NB4 (cell line): ENCODE measurements around the gene TMEM109.
A peak's percentile ranks its signal among the peaks of the same experiment; 100 is the strongest.

Source experiments
- DNase-seq: peaks from one replicate; pipeline ENCODE4 v3.0.0; 2010; ENCODE audit warnings: low read depth
- H3K4me3 ChIP-seq: one replicate; pipeline ENCODE4 v1.5.1; 2011; ENCODE audit warnings: mild to moderate bottlenecking, low read depth, low read length, moderate library complexity
- CTCF ChIP-seq: IDR thresholded peaks from one replicate; pipeline ENCODE4 v1.5.1; 2012; ENCODE audit warnings: low read depth, low read length
- MYC ChIP-seq: IDR thresholded peaks from 2 replicates; pipeline ENCODE4 v1.6.1; 2011; ENCODE audit warnings: low read depth, low read length
- POLR2A ChIP-seq: IDR thresholded peaks from 2 replicates; pipeline ENCODE4 v1.6.1; 2011; ENCODE audit warnings: mild to moderate bottlenecking; ENCODE audit not compliant: insufficient read length; ENCODE audit errors: extremely low read depth
- TF ChIP-seq, protein P1 (sequence below): IDR thresholded peaks from 2 replicates; pipeline ENCODE4 v1.6.1; 2011; ENCODE audit warnings: low read depth, low read length

The TMEM109 gene

DNA sequence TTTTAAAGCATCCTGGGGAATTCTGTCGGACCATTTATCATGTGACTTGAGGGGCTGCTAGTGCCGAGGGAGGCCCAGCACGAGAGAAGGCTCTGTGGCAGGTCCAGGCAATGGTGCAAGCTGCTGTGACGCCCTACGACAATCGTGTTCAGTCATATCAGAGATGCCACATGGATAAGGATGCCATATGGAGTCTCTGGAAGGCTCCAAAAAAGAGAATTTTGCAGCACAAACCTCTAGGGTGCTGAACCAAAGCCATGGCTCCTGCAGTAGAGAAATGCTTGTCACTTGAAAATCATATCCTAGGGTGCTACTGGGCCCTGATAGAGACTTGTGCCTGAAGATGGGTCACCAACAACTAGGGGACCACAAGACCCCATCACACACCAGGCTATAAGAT lies 50.8 kb downstream of the TMEM109 start:
- TF ChIP-seq POLR2A (no peak), MYC (no peak), CTCF (no peak)
- TF ChIP-seq, protein P1, sequence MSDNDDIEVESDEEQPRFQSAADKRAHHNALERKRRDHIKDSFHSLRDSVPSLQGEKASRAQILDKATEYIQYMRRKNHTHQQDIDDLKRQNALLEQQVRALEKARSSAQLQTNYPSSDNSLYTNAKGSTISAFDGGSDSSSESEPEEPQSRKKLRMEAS = no peak
- no peak overlapping the region for H3K4me3 ChIP-seq
- DNase-seq = no peak

GRCh38 chr11:60966890-60967289 lies 52.9 kb downstream of the TMEM109 start:
- no peak for DNase-seq
- H3K4me3 ChIP-seq = no peak overlapping the region
- TF ChIP-seq MYC (no peak), POLR2A (no peak), CTCF (no peak)
- TF ChIP-seq, protein P1 = no peak

DNA sequence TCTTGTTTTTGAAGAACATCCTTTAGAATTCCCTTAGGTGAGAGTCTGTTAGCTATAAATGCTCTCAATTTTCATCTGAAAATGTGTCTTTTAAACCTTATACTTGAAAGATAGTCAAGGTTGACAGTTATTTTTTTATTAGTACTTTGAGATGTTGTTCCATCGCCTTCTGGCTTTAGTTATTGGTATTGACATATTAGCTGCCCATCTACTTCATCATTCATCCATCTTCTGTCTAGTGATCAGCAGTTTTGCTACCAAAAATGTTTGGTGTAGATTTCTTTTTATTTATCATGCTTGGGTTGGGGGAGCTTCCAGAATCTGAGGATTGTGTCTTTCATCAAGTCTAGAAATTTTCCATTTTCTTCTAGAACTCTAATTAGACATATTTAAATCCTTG lies 54.3 kb downstream of the TMEM109 start:
- DNase-seq = no peak
- TF ChIP-seq MYC (no peak), CTCF (no peak), POLR2A (no peak)
- TF ChIP-seq, protein P1 = no peak
- no peak overlapping the region for H3K4me3 ChIP-seq

GRCh38 chr11:60970369-60970774 lies 56.4 kb downstream of the TMEM109 start:
- H3K4me3 ChIP-seq = no peak overlapping the region
- TF ChIP-seq, protein P1 = 0 out of 2 replicates have a peak, but pooled peaks have one; percentile 4
- TF ChIP-seq MYC (no peak), CTCF (peak; percentile 97), POLR2A (no peak)
- peak; percentile 64 for DNase-seq

GRCh38 chr11:60970890-60971289 lies 56.9 kb downstream of the TMEM109 start:
- H3K4me3 ChIP-seq = no peak overlapping the region

DNA sequence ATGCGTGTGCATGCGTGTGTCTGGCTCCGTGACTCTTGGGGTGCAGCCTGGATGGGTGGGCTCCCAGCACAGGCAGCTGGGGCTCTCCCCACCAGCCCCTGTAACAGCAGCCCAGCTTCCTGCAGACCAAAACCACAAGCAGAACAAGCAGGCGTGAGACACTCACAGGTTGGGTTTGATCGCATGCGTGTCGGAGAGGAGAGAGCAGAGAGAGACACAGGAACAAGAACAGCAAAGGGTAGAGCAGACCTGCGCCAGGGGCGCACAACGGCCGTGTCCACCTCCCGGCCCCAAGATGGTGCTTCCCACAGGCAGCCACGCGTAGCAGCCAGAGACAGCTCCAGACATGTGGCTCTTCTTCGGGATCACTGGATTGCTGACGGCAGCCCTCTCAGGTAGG lies 57.6 kb downstream of the TMEM109 start, which contains the start of gene CD6:
CD6 (plus strand) TSS at position 161 of the 400 bp plus-strand sequence; CDS start at position 347, 186 bp downstream.
- no peak within 1 kb of the TSS for H3K4me3 ChIP-seq
- TF ChIP-seq, protein P1 = no peak
- TF ChIP-seq MYC (no peak), CTCF (no peak), POLR2A (no peak)
- DNase-seq = peak; percentile 44

More at GRCh38 chr11:60970890-60971289, 56.9 kb downstream of the TMEM109 start:
- no peak for DNase-seq
- no peak for TF ChIP-seq POLR2A
